Measurements from ENCODE around the gene SHISA5. TPM values are rescaled to one million over a fixed set of nuclear protein-coding genes. Genes with fewer than 3 reads are reported as not detected.
"Not testable (repeated sequence)": the region's sequence is repeated elsewhere in the genome, so short reads cannot be mapped to it uniquely, and the experiment has no call there.

Gene SHISA5
- total RNA-seq, 1 donor from 2014 or later = 35.2 TPM

DNA sequence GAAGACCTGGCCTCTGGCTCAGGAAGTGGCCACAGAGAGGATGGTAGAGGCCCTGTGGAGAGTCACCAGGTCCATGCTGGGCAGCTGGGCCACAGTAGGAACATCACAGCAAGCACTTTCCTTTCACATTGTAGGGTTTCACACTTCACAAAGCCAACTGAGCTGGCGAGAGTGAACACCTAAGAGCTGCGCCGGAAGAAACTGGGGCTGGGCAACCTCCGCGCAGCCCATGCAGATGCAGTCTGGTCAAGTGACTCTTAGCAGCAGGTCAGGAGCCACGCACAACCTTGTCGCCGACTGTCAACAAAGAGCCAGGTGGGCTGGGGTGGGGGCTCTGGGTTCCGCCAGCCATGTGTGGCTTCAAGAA lies 15.3 kb upstream of the SHISA5 start:
- no peak for DNase-seq

DNA sequence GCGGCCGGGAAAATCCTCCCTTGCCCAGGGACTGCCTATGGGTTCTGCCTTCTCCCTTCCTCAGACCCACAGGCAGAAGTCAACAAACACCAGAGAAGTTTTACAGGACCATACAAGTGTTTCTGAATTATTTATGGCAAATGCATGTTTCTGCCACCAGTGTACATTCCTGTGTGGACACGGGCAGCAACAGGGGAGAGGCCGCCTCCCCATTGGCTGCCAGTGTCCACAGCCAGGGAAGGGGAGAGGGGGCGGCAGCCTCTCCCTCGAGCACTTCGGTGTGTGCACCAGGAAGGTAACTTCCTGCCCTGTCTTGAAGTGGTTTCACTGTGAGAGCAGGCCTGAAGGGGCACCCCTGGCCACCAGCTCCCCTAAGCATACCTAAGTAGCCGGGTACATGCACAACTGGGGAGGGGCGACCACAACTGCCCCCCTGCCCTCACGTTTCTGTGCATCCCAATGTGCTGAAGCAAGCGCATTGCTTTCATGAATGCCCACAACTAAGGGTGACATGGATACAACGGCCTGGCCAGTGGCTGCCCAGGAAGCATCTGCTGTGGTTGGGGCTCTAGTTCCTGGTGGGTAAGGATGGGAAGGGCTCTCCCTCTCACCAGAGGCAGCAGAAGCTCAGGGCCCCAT lies 14.8 kb upstream of the SHISA5 start:
- no peak for DNase-seq

DNA sequence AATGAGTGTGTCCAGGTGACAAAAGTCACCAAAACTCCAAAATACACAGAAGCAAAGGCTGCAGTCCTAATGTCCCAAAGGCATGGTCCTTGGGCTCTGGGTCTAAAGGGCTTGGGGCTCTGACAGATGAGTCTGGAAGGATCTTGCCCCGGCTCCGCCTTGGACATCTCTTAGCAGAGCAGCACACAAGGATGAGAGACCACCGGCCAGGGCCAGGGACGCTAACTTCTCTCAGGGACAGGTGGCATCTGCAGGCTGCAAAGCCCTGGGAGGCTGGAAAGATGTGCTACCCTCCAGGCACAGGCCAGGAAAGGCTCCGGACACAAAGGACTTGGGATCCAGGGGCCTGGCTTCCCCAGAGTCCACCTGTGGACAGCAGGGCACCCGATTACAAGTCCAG lies 14.1 kb upstream of the SHISA5 start:
- DNase-seq = no peak

DNA sequence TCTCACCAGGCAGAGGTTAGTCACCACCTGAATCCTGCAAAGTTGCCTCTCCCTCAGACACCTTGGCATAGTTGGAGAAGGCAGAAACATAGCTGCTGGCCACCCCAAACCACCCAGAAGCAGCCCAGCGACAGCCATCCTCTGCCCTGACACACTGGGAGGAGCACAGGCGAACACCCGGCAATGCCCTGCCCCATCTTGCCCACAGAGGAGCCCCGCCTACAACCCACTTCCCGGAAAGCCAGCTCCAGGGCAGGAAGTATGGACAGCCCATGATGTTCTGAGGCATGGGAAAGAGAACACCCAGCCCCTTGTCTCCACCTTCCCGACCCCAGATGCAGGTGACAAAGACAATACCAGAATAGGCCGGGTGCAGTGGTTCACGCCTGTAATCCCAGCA lies 12.6 kb upstream of the SHISA5 start:
- no peak for DNase-seq

DNA sequence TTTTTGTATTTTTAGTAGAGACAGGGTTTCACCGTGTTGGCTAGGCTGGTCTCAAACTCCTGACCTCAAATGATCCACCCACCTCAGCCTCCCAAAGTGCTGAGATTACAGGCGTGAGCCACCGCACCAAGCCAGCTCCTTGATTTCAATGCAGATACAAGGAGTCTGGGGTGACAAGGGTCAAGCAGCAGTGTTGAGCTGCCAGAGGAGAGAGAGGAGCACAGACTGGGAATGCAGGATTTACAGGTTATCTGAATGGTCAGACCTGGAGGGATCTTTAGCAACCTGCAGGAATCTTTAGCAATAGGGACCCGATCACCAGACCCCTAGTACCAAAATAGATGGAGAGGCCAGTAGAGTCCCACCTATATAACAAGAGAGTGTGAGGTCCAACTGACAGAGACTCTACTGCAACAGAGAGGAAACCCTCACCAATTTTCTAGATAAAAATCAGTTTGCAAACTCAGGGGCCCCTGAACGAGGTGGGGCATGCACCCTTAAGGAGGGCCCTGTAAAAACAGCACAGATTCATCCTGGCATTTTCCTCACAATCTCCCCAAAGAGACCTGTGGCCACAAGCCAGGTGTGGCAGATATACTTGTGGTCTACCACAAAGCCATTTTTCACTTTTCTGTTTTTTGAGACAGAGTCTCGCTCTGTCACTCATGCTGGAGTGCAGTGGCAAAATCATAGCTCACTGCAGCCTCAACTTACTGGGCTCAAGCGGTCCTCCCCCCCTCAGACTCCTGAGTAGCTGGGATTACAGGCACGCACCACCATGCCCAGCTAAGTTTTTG lies 10.7 kb upstream of the SHISA5 start:
- DNase-seq = no peak

DNA sequence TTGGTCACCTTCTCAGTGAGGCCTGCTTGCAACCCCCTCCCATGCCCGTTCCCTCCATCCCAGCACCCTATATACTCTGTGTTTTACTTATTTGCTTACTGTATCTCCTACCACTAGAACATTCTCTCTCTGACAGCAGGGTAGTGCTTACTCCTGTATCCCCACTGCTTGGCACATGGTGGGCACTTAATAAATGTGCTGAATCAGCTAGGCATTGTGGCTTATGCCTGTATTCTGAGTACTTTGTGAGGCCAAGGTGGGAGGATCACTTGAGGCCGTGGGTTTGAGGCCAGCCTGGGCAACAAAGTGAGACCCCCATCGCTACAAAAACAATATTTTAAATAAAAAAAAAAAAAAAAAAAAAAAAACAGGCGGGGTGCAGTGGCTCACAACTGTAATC lies 7.6 kb upstream of the SHISA5 start:
- DNase-seq = no peak

DNA sequence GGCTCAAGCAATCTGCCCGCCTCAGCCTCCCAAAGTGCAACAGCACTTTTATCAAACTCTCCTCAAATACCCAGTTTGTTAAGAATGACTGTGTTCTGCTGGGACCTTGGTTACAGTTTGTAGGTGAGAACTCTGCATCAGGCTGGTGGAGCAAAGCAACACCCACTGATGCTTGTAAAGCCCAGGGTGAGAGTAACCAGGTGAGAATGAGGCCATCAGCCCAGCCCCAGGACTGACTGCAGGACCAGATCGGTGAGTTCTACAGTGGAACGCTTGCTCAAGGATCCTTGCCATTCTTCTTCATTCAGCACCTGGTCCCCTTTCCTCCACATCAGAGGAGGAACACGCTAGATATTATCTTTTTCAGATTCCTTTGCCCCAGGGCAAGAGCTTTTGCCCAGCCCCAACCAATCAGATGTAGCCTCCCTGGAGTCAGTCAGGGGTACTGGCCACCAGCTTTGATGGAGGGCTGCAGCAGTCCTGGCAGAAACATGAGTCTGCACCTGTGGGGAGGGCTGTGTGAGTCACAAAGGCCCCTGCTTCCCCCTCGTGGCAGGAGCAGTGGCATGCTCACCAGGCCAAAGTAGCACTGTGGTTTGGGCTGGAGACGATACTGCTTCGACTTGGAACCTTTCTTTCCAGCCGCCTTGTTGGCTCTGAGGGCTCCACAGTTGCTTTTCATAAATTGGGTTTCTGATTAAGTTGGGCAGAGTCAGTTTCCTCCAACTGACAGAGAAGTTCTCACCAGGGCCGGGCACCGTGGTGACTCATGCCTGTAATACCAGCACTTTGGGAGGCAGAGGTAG lies 3.5 kb upstream of the SHISA5 start:
- DNase-seq = no peak

DNA sequence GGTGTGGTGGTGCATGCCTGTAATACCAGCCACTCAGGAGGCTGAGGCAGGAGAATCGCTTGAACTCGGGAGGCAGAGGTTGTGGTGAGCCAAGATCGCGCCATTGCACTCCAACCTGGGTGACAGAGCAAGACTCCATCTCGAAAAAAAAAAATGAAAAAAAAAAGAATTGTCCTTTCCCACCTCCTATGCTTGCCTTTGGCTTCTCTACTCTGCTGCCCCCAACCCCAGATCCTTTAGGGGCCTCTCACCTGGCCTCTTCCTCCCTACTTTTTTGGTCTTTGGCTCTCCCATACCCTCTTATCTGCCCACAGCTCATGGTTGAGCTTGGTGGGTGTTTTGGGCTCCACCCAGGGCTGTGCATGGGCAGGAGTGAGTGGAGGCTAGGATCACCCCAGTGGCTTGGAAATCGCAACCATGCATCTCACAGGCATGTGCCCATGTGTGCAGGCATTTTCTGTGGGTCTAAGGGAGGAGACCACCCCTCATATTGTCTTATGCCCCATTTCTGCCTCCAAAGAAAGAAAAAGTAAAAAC lies 2.1 kb upstream of the SHISA5 start:
- no peak for DNase-seq

DNA sequence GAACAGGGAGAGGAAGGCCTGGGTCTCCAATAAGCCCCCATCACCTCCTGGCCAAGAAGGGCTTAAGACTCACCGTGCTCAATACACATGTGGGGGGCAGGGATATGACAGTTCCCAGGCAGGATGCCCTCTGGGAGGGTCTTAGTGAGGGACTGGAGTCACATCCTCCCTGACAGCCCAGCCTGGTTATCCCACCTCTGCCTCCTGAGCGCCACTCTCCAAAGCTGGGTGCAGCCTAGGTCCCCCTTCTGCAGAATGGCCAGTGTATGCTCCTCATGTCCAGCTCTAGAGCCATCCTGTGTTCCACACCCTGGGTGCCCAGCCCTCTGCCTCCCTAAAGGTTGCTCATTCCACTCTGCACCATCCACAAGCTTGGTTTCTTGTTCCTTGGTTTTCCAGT lies 1.2 kb upstream of the SHISA5 start:
- no peak for DNase-seq

DNA sequence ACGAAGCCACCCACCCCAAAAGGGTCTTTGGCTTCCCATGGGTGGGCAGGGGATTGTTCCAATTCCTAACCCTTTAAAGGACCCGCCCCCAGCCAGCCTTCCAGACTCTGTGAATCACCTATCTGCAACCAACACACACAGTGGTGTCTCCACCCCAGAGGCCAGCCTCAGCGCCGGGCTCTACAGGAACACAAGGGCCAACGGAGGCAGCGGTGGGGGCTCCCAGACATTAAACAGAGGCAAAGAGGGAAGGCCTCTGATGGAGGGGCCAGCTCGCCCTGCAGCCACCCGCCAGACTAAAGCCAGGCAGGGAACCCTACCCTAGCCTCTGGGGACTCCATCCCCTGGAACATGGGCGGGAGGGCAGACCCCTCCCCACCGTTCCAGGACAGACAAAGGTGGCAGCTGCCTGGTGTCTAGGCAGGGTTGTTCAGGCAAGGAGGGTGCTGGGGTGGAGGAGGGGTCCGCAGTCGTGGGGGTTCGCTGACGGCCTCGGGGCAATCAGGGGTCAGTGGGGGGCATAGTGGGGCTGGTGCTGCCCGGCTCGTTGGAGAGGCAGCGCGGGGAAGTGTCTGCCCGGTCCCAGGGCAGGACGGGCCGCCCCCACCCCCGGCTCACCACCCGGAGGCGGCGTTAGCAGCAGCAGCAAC lies 448 bp downstream of the SHISA5 start:
- DNase-seq = no peak

DNA sequence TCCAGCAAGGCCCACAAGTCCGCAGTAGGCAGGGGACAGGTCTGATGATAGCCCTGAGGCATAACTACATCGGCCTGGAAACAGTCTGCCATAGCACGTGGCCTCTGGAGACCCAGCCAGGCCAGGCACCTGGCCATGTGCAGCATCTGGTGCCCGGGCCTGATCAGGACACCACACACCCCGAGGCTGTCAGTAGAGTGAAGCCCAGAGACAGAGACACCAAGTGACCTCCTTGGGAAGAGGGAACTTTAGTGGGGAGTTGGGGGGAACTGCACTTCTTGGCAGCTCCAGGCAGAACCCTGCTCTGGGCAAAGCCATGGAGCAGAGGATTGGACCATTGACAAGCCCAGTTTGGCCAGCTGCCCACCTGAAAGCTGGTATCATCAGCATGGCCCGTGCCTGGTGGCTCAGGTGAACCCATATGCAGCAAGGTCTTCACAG lies 1.2 kb downstream of the SHISA5 start:
- no peak for DNase-seq

DNA sequence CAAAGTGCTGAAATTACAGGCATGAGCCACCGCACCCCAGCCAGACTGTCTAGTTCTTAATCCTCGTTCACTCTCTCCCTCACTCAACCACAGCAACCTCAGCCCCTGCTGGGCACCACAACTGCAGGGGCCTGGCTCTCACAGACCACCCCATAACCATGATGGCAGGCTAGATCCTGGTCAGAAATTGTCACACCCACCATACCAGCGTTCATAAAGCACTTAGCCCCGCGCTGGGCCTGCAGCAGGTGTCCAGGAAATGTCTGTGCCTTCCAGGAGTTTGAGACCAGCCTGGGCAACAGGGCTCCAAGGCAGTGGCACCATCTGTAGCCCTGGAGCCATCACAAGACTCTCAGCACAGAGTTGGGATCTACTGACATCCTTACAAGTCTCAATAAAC lies 1.9 kb downstream of the SHISA5 start:
- DNase-seq = no peak

DNA sequence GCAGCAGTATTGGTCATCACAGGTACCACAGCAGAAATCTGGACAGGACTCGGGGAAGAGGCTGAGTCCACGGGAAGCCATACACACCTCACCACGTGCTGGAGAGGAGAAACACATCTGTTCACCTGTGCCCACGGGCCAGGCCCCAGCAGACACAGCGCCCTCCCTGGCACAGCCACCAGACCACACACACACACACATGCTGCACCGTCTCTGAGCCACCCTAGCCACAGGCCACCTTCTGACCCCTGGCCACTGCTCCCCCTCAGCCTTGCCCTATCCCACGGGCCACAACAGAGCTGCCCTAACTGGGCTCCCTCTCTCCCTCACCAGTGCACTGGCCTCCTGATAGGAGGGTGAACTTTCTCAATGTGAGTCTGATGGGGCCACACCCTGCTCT lies 2.8 kb downstream of the SHISA5 start:
- no peak for DNase-seq

DNA sequence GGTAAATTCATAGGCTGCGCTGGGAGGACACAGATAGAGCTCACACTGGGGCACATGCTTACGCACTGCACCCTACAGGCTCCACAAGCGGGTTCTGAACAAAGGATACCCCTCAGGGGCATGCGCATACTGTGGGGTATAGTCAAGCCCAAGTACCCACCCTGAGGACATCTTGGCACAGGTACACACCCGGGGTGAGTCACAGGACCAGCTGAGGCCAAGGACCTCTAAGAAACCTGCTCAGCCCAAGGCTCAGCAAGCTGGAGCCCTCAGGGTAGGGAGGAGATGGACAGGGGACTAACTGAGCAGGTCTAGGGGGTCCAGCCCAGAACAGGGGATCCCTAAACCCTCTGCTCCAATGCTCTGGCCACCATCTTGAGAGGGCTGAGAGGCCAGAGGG lies 3.3 kb downstream of the SHISA5 start:
- DNase-seq = no peak

DNA sequence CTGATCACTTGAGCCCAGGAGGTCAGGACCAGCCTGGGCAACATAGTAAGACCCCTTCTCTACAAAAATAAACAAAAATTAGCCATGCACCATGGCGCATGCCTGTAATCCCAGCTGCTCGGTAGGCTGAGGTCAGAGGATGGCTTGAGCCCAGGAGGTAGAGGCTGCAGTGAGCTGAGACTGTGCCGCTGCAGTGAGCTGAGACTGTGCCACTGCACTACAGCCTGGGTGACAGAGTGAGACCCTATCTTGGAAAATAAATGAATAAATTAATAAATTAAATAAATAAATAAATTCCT lies 10.8 kb downstream of the SHISA5 start:
- no peak for DNase-seq

DNA sequence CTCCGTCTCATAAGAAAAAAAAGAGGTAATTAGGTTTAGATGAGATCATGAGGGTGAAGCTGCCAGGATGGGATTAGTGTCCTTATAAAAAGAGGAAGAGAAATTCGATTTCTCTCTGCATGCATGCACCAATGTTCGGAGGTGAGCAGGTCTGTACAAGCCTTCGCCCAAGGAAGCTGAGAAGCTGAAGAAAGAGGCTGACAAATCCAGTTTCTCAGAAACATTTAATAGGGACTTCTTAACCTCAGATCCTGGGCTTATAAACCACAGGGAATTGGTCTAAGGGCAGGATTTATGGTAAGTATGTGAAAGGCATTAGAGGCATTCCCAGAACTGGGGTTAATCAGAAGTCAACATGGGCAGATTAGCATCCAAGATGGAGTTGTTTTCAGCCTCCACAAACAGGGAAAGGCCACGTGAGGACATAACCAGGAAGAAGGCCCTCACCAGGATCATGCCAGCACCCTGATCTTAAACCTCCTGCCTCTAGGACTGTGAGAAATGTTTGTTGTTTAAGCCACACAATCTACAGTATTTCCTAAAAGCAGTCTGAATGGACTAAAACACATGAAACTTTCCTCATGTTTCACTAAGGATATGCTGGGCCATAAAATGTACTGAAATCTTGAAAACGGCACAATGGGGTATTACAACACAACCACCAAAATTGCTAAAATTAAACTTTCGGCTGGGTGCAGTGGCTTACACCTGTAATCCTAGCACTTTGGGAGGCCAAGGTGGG lies 11.3 kb downstream of the SHISA5 start:
- DNase-seq = no peak

DNA sequence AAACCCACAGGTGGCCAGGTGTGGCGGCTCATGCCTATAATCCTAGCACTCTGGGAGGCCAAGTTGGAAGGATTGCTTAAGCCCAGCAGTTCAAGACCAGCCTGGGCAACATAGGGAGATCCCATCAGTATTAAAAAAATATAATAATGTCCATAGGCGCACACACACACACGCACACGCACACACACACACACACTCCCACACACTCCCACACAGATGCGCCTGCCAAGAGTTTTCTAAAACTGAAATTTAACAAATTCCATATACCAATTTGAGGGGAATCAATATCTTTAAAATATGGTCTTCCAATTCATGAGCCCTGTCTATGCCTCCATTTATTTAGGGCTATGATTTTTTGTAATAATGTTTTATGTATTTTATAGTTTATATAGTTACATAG lies 17.0 kb downstream of the SHISA5 start:
- DNase-seq = no peak

DNA sequence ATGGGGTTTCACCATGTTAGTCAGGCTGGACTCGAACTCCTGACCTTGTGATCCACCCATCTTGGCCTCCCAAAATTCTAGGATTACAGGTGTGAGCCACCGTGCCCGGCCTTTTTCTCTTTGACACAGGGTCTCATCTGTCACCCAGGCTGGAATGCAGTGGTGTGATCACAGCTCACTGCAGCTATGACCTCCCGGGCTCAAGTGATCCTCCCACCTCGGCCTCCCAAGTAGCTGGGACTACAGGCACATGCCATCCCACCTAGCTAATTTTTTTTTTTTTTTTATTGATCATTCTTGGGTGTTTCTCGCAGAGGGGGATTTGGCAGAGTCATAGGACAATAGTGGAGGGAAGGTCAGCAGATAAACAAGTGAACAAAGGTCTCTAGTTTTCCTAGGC lies 21.2 kb downstream of the SHISA5 start:
- not testable (repeated sequence) for DNase-seq

DNA sequence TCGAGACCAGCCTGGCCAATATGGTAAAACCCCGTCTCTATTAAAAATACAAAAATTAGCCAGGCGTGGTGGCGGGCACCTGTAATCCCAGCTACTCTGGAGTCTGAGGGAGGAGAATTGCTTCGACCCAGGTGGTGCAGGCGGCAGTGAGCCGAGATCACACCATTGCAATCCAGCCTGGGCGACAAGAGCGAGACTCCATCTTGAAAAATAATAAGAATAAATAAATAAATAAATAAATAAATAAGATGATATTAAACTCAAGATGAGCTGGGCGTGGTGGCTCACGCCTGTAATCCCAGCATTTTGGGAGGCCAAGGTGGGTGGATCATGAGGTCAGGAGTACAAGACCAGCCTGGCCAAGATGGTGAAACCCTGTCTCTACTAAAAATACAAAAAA lies 23.1 kb downstream of the SHISA5 start:
- DNase-seq = not testable (repeated sequence)

DNA sequence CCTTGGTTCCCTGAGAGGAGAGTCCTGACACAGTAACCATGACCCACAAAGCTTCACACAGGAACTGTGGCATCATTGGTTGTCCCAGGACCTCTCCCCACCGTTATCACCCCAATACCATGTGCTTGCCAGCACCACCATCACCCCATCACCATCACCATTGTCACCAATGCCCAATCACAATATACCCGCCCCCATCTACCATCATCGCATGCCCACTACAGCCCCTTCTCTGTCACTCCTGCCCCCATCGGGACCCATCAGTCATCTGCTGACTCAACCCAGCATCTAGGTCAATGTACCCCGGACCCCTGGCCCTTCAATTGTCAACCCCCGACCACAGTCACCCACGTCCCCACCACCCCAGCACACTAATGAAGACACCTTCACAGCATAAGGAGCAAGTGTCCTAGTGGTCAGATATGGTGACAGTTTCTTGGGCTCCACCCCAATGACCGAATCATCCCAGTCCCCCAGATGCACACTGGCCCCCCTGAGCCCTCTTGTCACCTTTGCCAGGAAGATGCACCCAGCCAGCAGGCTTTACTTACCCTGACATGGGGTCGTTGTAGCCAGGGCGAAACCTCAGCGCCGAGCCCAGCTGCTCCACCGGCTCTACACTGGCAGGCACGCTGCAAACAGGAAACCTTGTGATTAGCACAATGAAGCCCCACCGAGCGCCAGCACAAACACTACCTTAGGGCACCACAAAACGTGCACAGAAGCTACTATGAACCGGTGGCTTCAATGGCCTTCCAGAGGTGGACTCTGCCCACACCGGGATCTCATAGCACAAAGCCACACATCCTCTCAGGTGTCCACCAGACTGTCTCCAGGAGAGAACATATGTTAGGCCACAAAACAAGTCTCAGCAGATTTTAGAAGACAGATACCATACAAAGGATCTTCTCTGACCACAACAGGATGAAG lies 25.1 kb downstream of the SHISA5 start:
- DNase-seq = no peak

DNA sequence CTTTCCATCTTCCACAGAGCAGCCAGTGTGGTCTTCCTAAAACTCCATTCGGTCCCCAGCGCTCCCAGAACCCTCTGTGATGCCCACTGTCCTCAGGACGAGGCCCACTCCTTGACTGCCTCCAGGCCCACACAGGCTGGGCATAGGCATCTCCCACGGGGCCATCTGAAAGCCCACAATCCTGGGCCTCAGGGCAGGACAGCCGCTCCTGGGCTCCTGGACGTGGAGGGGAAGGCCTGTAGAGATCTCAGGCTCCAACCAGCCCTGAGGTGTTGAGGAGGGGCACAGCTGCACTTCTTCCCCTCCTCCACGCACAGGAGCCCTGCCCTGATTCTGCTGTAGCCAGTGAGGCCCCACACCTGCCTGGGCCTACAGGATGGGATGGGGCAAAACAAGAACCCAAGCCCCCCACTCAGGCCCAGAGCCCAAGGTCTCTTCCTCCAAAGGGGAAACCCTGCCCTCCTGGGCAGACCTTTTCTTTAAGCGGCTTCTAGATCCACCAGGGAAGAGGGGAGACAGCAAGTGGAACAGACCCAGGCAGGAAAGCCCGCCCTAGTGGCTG lies 25.9 kb downstream of the SHISA5 start:
- no peak for DNase-seq

Measured in skin of body (tissue), 2 donors.